C4-2B (cell line): Measurements from ENCODE around the gene MGAT5B.

Experiments
- H3K27ac ChIP-seq: fragments of 450-650 bp; 2 replicates; pipeline ENCODE4 v1.5.1; 2017
- ZFX ChIP-seq: fragments of 450-650 bp; IDR thresholded peaks from 2 replicates; pipeline ENCODE4 v1.6.1; 2017
- TF ChIP-seq, protein P1 (sequence below): fragments of 450-650 bp; conservative IDR thresholded peaks from 2 replicates; pipeline ENCODE4 v1.5.1; 2017; ENCODE audit warnings: mild to moderate bottlenecking

Gene MGAT5B

DNA sequence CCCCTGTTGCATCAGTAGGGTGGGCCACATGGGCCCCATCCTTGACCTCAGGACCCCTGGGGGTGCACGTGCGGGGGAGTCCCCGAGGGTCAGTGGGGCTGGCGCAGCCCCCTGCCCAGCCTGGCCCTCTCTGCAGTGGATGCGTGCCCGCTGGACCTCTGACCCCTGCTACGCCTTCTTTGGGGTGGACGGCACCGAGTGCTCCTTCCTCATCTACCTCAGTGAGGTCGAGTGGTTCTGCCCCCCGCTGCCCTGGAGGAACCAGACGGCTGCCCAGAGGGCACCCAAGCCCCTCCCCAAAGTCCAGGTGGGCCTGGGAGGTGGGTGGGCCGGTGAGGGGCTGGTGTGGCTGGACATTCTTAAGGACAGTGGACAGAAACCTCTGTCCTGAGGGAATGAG, 35.9 kb downstream of the MGAT5B start:
- no peak for TF ChIP-seq ZFX
- TF ChIP-seq, protein P1, sequence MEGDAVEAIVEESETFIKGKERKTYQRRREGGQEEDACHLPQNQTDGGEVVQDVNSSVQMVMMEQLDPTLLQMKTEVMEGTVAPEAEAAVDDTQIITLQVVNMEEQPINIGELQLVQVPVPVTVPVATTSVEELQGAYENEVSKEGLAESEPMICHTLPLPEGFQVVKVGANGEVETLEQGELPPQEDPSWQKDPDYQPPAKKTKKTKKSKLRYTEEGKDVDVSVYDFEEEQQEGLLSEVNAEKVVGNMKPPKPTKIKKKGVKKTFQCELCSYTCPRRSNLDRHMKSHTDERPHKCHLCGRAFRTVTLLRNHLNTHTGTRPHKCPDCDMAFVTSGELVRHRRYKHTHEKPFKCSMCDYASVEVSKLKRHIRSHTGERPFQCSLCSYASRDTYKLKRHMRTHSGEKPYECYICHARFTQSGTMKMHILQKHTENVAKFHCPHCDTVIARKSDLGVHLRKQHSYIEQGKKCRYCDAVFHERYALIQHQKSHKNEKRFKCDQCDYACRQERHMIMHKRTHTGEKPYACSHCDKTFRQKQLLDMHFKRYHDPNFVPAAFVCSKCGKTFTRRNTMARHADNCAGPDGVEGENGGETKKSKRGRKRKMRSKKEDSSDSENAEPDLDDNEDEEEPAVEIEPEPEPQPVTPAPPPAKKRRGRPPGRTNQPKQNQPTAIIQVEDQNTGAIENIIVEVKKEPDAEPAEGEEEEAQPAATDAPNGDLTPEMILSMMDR: no peak
- no peak overlapping the region for H3K27ac ChIP-seq

DNA sequence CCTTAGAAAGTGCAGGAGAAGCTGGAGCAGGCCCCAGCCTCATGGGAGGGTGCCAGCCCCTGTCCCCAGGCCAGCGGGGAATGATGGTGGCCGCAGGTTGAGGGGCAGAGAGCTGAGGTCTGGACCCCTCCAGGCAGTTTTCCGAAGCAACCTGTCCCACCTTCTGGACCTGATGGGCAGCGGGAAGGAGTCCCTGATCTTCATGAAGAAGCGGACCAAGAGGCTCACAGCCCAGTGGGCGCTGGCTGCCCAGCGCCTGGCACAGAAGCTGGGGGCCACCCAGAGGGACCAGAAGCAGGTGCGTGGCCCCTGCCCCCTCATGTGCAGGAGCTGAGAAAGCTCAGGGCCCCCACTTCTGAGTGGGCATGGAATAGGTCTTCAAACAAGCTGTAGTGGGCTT, 36.8 kb downstream of the MGAT5B start:
- H3K27ac ChIP-seq: no peak overlapping the region
- TF ChIP-seq, protein P1: no peak
- TF ChIP-seq ZFX: no peak

DNA sequence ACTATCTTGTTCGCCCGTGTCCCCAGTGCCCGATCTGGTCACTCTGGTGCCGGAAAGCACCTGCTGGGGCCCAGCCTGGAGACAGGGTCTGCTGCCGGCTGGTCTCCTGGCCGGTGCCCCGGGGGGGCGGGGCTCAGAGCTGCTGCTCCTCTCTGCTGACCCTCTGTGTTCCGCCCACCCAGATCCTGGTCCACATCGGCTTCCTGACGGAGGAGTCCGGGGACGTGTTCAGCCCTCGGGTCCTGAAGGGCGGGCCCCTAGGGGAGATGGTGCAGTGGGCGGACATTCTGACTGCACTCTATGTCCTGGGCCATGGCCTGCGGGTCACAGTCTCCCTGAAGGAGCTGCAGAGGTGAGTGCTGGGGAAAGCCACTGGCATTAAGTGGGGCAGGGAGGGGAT, 37.6 kb downstream of the MGAT5B start:
- TF ChIP-seq, protein P1: no peak
- TF ChIP-seq ZFX: no peak
- H3K27ac ChIP-seq: no peak overlapping the region

DNA sequence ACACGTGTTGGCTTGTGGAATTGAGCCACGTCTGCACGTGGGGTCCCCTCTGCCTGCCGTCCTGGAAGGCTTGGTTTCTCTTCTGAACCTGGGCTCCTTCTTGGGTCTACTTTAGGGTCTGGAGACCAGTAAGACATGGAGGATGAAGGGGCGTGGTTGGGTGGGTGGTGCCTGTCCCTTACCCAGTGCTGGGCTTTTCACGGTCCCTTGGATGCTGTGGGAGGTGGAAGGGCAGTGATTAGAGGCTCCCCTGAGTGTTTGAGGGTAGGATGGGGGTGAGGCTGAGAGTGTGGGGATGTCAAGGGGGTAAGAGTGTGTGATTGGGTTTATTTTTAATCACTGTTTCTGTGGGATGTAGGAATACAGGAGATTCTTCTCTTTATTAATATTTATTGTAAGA, 38.3 kb downstream of the MGAT5B start:
- no peak overlapping the region for H3K27ac ChIP-seq
- no peak for TF ChIP-seq ZFX
- TF ChIP-seq, protein P1: no peak

DNA sequence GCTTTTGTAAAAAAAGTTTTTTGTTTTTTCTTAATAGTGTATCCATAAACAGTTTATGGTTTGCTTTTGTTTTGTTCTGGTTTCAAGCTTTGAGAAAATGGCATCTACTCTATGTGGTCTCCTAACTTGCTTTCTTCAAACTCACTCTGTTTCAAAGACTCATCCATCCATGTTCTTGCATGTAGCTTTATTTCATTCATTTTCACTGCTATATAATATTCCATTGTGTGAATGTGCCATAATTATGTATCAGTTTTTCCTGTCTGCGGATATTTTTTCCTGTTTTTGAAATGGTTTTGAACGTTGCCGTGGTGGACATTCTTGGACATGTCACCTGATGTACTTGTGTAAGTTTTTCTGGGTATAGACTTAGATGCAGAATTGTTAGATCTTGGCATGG, 39.1 kb downstream of the MGAT5B start:
- H3K27ac ChIP-seq: no peak overlapping the region
- TF ChIP-seq, protein P1: no peak
- TF ChIP-seq ZFX: no peak

DNA sequence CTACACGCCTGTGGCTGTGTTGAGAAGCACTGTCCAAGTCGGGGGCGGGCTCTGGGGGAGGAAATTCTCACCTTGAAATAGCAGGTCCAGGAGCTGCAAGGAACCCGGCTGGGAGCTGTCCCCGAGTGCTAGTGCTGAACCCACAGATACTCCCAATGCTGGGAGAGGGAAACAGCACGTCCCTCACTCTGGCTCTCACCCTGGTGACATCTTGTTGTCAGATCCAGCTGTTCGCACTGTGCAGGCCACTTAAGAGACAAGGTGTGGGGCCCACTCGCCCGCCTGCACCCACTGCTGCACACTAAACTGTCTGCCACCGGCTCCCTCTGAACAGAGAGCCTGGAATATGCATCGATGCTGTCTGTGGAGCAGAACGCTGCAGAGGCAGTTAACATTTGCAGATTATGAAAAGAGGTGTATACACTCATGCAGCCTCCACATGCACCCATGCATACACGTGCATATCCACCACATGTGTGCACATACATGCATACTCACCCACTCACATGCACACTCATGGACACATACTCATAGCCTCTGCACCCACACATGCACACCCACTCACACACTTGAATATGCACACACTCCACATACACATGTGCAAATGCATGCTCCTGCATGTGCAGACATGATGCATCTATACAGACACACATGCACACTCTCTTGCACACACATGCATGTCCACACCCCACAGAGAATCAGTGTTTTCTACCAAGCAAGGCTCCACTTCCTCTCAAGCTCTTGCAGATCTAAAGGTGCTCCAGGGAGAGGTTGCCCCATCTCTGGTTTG, 42.0 kb downstream of the MGAT5B start:
- no peak for TF ChIP-seq ZFX
- TF ChIP-seq, protein P1: no peak
- no peak overlapping the region for H3K27ac ChIP-seq

DNA sequence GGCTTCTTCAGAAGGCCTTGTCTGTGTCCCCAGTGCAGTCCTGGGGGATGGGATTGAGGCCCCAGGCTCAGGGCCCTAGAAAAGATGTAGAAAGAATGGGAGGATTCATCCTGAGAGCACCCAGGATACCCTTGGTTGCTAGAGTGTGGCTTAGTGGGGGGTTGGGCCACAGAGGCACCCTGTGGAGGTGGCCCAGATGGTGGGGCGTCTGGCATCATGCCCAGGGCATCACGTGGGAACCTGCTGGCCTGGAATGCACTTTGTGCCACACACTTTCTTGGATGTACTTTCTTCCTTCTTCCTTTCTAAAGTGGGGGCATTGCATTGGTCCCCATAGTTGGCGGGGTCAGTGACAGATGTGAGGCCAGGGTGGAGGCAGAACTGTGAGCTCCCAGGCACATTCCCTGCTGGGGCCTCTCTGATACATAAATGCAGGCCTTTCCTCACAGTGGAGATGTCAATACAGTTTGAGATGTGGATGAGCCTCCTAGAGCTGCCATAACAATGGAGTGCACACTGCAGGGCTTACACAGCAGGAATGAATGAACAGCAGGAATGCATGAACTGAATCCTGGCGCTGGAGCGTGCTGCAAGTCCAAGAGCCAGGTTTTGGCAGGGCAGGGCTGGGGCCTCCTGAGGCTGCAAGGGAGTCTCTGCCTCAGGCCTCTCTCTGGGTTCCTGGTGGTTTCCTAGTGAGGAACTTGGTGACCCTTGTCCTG, 43.3 kb downstream of the MGAT5B start:
- H3K27ac ChIP-seq: no peak overlapping the region
- TF ChIP-seq ZFX: no peak
- TF ChIP-seq, protein P1: no peak
